Cardiac fibroblast (primary cell): ENCODE measurements around the gene LRRC57.
A peak's percentile ranks its signal among the peaks of the same experiment; 100 is the strongest.

Source experiments
- DNase-seq, 2 donors: peaks; one replicate each; pipeline versions ENCODE4 v3.0.0 to v3.0.0-alpha.2; 2010; ENCODE audit warnings: low read depth in 2 of 2
- H3K4me3 ChIP-seq, 2 donors: replicated peaks in 1 of 2; 1 replicate in 1 of 2; 2 replicates in 1 of 2; pipeline ENCODE4 v1.5.1; 2011; ENCODE audit warnings: low read depth in 2 of 2, low read length in 2 of 2, mild to moderate bottlenecking in 2 of 2, moderate library complexity in 1 of 2
- TF ChIP-seq, protein P1 (sequence below): IDR thresholded peaks from one replicate; pipeline ENCODE4 v1.5.1; 2011; ENCODE audit warnings: low read depth, mild to moderate bottlenecking, low read length, inconsistent platforms

LRRC57 gene

DNA sequence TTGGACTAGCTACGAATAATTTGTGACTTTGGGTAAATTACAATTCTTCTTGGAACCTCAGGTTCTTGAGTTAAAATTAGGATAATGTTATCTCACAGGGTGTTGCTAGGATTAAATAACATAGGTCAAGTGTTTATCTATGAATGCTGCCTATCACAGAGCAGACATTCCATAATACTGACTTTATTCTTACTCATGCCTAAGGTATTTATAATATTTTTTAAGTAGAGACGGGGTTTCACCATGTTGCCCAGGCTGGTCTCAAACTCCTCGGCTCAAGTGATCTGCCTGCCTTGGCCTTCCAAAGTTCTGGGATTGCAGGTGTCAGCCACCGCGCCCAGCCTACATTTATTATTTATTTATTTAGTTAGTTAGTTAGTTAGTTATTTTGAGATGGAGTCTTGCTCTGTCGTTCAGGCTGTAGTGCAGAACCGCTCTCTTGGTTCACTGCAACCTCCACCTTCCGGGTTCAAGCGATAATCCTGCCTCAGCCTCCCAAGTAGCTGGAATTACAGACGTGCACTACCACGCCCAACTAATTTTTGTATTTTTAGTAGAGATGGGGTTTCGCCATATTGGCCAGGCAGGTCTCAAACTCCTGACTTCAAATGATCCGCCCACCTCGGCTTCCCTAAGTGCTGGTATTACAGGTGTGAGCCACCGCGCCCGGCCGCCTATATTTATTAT lies 56.9 kb downstream of the LRRC57 start:
- TF ChIP-seq, protein P1, sequence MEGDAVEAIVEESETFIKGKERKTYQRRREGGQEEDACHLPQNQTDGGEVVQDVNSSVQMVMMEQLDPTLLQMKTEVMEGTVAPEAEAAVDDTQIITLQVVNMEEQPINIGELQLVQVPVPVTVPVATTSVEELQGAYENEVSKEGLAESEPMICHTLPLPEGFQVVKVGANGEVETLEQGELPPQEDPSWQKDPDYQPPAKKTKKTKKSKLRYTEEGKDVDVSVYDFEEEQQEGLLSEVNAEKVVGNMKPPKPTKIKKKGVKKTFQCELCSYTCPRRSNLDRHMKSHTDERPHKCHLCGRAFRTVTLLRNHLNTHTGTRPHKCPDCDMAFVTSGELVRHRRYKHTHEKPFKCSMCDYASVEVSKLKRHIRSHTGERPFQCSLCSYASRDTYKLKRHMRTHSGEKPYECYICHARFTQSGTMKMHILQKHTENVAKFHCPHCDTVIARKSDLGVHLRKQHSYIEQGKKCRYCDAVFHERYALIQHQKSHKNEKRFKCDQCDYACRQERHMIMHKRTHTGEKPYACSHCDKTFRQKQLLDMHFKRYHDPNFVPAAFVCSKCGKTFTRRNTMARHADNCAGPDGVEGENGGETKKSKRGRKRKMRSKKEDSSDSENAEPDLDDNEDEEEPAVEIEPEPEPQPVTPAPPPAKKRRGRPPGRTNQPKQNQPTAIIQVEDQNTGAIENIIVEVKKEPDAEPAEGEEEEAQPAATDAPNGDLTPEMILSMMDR, result no peak
- H3K4me3 ChIP-seq, result peak overlapping the region; percentile 97
- peak; percentile 63 to 75 for DNase-seq

DNA sequence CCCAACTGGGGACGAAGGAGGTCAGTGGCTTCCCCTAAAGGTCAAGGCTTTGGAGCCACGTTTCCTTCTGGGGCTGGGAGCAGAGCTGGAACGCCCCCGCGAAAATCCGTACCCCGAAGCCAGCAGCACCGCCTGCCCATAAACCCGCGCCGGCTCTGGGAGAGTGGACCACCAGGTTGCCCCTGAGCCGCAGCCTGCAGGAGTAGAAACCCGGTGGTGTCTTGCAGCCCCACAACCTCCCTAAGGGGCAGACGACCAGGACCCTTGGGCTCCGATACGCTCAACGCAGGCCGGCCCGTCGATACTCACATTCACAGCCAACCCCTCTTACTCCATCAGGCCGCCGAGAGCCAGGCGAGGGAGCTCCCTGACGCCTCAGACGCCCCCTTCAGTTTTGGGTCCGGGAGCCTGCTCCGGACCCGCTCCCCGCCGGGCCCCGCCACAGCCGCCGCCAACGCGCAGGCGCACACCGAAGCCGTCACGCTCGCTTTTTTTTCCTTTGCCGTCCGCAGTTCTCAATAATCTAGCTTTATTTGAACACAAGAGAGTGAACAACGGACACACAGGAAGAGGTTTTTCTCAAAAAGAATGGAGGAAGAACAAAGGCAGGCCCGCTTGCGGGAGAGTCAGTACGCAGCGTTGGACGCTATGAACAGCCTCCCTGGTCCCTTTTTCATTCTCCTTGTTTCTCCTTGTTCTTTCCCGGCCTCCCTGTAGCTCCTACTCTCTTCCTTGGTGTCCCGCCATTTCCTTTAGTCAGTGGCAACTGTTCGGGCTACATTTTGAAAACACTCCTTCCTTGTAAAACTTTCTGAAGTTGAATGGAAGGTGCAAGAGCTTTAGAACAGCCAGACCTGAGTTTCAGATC lies 57.7 kb downstream of the LRRC57 start, which contains the start of gene ZNF106:
ZNF106 (minus strand) TSS at position 471 of the 868 bp plus-strand sequence. CDS start 18,852 bp downstream, outside the sequence.
- DNase-seq, result peak; percentile 93 to 94
- peak within 1 kb of the TSS; percentile 97 for H3K4me3 ChIP-seq
- TF ChIP-seq, protein P1, result no peak

DNA sequence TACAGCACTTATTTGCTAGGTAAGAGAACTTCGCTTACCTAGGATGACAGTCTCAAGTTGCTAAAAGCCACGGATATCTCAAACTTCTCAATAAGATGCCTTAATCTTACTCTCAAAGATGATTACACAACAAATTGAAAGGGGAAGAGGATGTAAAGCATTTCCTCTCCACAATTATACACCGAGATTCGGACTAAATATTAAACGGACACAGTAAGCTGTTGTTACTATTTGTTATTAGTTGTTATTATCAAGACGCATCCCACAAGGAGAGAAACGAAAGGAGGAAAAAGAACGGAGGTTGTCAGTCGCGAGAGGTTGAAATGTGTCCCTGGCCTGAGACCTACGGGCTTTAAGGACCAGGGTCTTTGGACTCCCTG lies 58.3 kb downstream of the LRRC57 start:
- TF ChIP-seq, protein P1, result no peak
- peak; percentile 18 to 31 for DNase-seq
- H3K4me3 ChIP-seq, result peak overlapping the region; percentile 97
